ENCODE results near the gene NUP88. TPM values are rescaled to one million over a fixed set of nuclear protein-coding genes. Genes with fewer than 3 reads are reported as not detected.

Gene NUP88
- total and polyA plus RNA-seq, 10 of the 15 experiments (the other 5 are each of a cell fraction or from before 2014, with no cell fraction given) = 110 to 244 (median 188) TPM

GRCh38 chr17:5438716-5439445 lies 19.4 kb upstream of the NUP88 start, which contains the start of gene C1QBP (continued):
- TF ChIP-seq RFX5 (IDR thresholded peaks at IDR 0.05; ENCODE audit: low read depth, low read length) (no peak), ZNF592 (IDR thresholded peaks at IDR 0.05) (peak; percentile 83; the same call in 1 of the 2 replicates), NRF1 (conservative IDR thresholded peaks at IDR 0.05; ENCODE audit: low read depth, low read length) (peak; percentile 67), NFXL1 (IDR thresholded peaks at IDR 0.05; ENCODE audit: borderline replicate concordance) (0 out of 2 replicates have a peak, but pooled peaks have one; percentile 46), BRCA1 (IDR thresholded peaks at IDR 0.05; ENCODE audit: low read depth, low read length) (no peak)

DNA sequence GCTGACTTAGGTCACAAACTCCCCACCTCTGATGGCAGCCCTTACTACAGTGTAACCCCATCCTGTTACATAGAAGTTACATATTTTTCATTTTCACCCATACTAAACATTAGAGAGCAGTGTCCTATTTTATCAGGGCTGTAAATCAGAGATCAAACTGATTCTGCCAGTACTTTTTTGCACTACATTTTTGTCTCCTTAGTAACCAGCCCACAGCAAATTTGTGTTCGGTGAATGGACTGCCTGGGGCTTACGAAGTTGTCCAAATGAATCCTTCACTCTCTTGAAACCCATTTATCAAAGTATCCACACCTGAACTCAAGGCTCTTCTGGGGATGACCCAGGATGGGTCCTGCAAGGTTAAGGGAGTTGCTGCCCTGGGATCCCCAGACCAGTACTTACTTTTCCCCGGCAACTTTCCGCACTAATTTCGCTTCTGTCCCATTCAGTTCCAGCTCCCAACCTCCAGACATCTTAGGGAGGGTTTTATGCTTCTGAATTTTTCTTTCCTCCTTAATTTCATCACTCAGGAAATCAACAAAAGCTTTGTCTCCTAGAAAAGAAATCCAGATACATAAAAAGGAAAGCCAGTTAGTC lies 18.4 kb upstream of the NUP88 start:
- ChIA-PET POLR2A (no interaction called here), CTCF (interaction anchor here (0.9 to 4.5 kb wide), 5 partner anchors 30 to 528 kb away, joined by 3 to 55 read pairs (median 4); no protein-coding TSS in a partner anchor), RAD21 (ENCODE audit: unreplicated experiment) (no interaction called here), SMC1A (ENCODE audit: uncharacterized antibody, unreplicated experiment) (interaction anchor here (0.6 to 2.5 kb wide), 4 partner anchors 19 to 189 kb away, joined by 3 to 10 read pairs (median 6); partner anchors contain the start of gene NUP88)
- Histone ChIP-seq H3K4me1 (ENCODE audit: control insufficient read depth, insufficient read depth, low read length) (peaks cover 9% of the 10 kb centered on the region; the same call in 1 of the 2 replicates), H3K27ac (ENCODE audit: control insufficient read depth, insufficient read depth) (peak overlapping the region; percentile 82), H3K4me3 (peak overlapping the region; percentile 81), H2AFZ (ENCODE audit: control insufficient read depth, low read depth, low read length) (no peak overlapping the region), H3K9ac (ENCODE audit: control insufficient read depth, insufficient read depth, low read length) (peak overlapping the region; percentile 91), H3K79me2 (ENCODE audit: control insufficient read depth, insufficient read depth, low read length) (peaks cover 38% of the 10 kb centered on the region), H3K27me3 (replicated peaks in 1 of 2; ENCODE audit: control insufficient read depth in 2 of 2, insufficient read depth in 2 of 2, low read length in 1 of 2) (no peaks in the 10 kb centered on the region), H3K4me2 (ENCODE audit: control insufficient read depth, insufficient read depth) (peak overlapping the region; percentile 72), H3K36me3 (ENCODE audit: control insufficient read depth in 2 of 2, insufficient read depth in 2 of 2, low read length in 1 of 2) (peaks cover 19 to 24% of the 10 kb centered on the region in 2 experiments; a peak in 3 of 4 replicates), H3K9me3 (replicated peaks; ENCODE audit: control insufficient read depth, insufficient read depth, low read length) (no peaks in the 10 kb centered on the region), H4K20me1 (ENCODE audit: control insufficient read depth, insufficient read depth) (no peaks in the 10 kb centered on the region)
- 60% methylated on average over 5 of the region's 5 CpGs for WGBS (ENCODE audit: insufficient coverage, insufficient replicate concordance, low lambda C conversion rate, missing lambda C conversion rate)
- DNase-seq (ENCODE audit: low read depth, low spot score) (no peak), FAIRE-seq (no peak), ATAC-seq (no peak)
- BruUV-seq (replicated peaks) = no TSS peak
- TF ChIP-seq MYC (IDR thresholded peaks at IDR 0.05; ENCODE audit: insufficient read depth, insufficient read length, insufficient replicate concordance, low read length, severe bottlenecking) (no peak), MYB (IDR thresholded peaks at IDR 0.05; ENCODE audit: borderline replicate concordance, low read depth, low read length) (no peak), NRF1 (conservative IDR thresholded peaks at IDR 0.05; ENCODE audit: low read depth, low read length) (no peak), FOS (IDR thresholded peaks at IDR 0.05; ENCODE audit: borderline replicate concordance, extremely low read depth, insufficient read length) (no peak)
- TF ChIP-seq, protein P1, sequence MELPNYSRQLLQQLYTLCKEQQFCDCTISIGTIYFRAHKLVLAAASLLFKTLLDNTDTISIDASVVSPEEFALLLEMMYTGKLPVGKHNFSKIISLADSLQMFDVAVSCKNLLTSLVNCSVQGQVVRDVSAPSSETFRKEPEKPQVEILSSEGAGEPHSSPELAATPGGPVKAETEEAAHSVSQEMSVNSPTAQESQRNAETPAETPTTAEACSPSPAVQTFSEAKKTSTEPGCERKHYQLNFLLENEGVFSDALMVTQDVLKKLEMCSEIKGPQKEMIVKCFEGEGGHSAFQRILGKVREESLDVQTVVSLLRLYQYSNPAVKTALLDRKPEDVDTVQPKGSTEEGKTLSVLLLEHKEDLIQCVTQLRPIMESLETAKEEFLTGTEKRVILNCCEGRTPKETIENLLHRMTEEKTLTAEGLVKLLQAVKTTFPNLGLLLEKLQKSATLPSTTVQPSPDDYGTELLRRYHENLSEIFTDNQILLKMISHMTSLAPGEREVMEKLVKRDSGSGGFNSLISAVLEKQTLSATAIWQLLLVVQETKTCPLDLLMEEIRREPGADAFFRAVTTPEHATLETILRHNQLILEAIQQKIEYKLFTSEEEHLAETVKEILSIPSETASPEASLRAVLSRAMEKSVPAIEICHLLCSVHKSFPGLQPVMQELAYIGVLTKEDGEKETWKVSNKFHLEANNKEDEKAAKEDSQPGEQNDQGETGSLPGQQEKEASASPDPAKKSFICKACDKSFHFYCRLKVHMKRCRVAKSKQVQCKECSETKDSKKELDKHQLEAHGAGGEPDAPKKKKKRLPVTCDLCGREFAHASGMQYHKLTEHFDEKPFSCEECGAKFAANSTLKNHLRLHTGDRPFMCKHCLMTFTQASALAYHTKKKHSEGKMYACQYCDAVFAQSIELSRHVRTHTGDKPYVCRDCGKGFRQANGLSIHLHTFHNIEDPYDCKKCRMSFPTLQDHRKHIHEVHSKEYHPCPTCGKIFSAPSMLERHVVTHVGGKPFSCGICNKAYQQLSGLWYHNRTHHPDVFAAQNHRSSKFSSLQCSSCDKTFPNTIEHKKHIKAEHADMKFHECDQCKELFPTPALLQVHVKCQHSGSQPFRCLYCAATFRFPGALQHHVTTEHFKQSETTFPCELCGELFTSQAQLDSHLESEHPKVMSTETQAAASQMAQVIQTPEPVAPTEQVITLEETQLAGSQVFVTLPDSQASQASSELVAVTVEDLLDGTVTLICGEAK (IDR thresholded peaks at IDR 0.05; ENCODE audit: borderline replicate concordance) = no peak
- in situ Hi-C loops (cut with MboI) (no loop called here), intact Hi-C loops (cut with micrococcal nuclease; ENCODE audit: unreplicated experiment) (loop anchor here (5.0 kb wide), 1 partner anchor 241 kb away; no protein-coding TSS in a partner anchor)

All from GM12878 (cell line).